Stimulated activated CD4-positive, alpha-beta T cell treated with anti-CD3 and anti-CD28 coated beads, Interleukin-1b, Interleukin-23, amount 100 ng/mL, for 24 hours (primary cell): ENCODE results near the gene FZD7.

Source experiments
- DNase-seq, 4 experiments: peaks; one replicate each; pipeline ENCODE4 v3.0.0-alpha.2; 2020; ENCODE audit warnings: low read depth in 4 of 4, low spot score in 1 of 4

FZD7 gene

GRCh38 chr2:202009581-202009980 lies 24.1 kb upstream of the FZD7 start:
- DNase-seq: no peak

- DNase-seq: no peak
These were observed 19.3 kb upstream of the FZD7 start for GRCh38 chr2:202014318-202014717.

GRCh38 chr2:202014759-202015211 lies 18.9 kb upstream of the FZD7 start:
- no peak for DNase-seq

GRCh38 chr2:202015471-202015870 lies 18.2 kb upstream of the FZD7 start:
- DNase-seq: no peak

- DNase-seq: no peak
These were observed 17.0 kb upstream of the FZD7 start for GRCh38 chr2:202016579-202017227.

GRCh38 chr2:202017940-202018339 lies 15.7 kb upstream of the FZD7 start:
- no peak for DNase-seq

- DNase-seq: no peak
These were observed 14.7 kb upstream of the FZD7 start for GRCh38 chr2:202018950-202019349.

GRCh38 chr2:202019689-202020450 lies 13.8 kb upstream of the FZD7 start:
- DNase-seq: no peak

- DNase-seq: no peak
These were observed 10.9 kb upstream of the FZD7 start for GRCh38 chr2:202022755-202023154.

GRCh38 chr2:202023198-202023903 lies 10.3 kb upstream of the FZD7 start:
- no peak for DNase-seq

GRCh38 chr2:202023904-202024266 lies 9.8 kb upstream of the FZD7 start:
- no peak for DNase-seq

- DNase-seq: no peak
These were observed 8.8 kb upstream of the FZD7 start for GRCh38 chr2:202024871-202025270.

- DNase-seq: no peak
These were observed 7.8 kb upstream of the FZD7 start for GRCh38 chr2:202025816-202026215.

GRCh38 chr2:202026507-202026906 lies 7.1 kb upstream of the FZD7 start:
- DNase-seq: no peak

GRCh38 chr2:202030691-202031090 lies 3.0 kb upstream of the FZD7 start:
- no peak for DNase-seq

GRCh38 chr2:202031246-202031951 lies 2.3 kb upstream of the FZD7 start:
- DNase-seq: no peak

- peak in 3 of 4 experiments; percentile 2 to 12 (median 5) for DNase-seq
These were observed 774 bp upstream of the FZD7 start for GRCh38 chr2:202032846-202033316.

- DNase-seq: peak in 2 of 4 experiments; percentile 7 to 13
These were observed 814 bp downstream of the FZD7 start for GRCh38 chr2:202034249-202035088.

- DNase-seq: peak in 1 of 4 experiments; percentile 25
These were observed 1.7 kb downstream of the FZD7 start for GRCh38 chr2:202035089-202035940.
